ENCODE data around the gene MT1HL1.

The MT1HL1 gene

DNA sequence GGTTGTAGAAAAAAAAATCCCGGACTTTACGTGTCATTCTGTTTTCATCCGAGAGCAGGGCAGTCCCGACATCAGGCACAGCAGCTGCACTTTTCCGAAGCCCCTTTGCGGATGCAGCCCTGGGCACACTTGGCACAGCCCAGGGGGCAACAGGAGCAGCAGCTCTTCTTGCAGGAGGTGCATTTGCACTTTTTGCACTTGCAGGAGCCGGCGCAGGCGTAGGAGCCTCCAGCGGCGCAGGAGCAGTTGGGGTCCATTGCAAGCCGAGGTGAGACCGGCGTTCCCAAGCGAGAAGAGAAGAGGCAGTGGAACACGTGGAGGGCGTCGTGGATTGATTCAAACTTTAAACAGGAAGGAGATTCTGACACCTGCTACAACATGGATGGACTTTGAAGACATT lies at the start of gene MT1HL1:
Gene MT1HL1, minus strand, starts transcription at position 326 of the 400 bp plus-strand sequence. Its CDS starts 69 bp downstream, at position 257.
- no peak for DNase-seq

DNA sequence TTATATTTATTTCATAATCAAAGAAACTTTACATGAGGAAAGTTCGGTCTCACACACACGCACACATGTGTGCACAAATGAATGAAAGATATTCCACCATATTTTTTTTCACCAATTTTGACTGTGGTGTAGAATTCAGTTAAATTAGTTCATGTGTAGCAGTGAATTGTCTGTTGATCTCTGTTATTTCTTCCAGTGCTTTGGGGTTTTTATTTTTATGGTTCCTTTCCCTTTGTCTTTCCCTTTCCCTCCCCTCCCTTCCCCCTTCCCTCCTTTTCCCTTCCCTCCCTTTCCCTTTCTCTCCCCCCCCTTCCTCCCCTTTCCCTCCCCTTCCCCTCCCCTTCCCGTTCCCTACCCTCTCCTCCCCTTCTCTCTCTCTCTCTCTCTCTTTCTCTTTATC lies 46.7 kb upstream of the MT1HL1 start:
- no peak for DNase-seq

DNA sequence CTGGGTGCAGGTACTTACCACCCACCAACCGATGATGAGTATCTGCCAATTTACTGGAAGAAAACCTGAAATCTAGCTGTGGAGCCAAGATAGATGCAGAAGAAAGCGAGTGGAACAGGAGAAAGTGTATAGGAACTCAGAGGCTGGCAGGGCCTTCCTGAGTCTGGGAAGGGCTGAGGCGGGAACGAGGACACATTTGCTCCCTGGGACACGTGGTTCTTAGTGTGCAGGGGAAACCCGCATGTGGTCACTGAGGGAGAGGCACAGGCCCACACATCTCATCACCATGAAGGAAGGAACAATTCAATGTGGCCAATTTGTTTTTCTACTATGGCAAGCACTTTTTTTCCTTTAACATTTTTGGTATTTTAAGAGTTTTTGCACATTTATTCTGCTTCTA lies 45.9 kb upstream of the MT1HL1 start:
- no peak for DNase-seq

DNA sequence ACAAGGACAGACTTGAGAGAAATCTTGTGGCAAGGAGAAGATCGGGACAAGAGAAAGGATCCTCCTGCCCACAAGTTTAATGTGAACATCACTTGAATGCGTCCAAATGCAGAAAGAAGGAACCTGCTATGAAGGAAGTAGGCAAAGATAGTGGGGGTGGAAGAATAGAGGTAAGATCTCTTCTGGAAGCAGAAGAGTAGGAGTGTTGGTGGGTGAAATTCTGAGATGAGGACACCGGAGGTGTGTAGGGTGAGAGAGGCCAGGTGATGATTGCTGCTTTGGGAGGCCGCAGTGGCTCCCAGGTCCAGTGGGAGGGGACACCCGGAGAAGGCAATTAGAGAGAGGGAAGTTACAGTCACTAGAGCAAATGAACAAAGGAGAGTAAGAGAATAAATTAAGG lies 44.6 kb upstream of the MT1HL1 start:
- no peak for DNase-seq

DNA sequence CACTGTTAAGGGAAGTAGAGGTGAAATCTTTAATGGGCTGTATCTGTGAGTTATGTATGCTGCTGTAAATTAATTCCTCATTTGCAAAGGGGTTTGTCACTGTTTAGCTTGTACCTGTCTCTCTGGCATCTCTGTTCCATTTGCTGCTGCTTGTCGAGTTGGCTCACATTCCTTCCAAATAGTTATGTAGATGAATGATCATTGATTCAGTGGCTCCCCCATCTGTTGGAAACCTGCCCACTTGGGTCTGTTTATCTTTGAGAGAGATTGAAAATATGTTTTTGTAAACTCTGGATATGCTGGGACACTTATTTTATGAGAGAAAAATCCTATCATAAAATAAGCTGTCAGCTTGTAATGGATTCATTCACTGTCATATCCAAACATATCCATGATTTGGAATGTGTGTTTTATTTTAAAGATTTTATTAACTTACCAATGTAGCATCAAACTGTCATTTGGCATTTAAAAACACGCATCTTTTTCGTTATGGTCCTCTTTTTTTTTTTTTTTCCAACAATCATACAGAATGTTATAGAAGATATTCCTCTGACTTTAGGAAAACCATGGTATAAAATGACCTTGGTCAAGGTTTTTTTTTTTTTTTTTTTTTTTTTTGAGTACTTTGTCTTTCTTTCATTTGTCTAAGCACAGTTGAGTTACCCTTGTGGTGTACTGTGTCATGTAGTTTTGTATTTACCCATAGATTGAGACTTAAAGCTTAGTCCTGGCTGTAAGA lies 41.2 kb upstream of the MT1HL1 start:
- DNase-seq: no peak

DNA sequence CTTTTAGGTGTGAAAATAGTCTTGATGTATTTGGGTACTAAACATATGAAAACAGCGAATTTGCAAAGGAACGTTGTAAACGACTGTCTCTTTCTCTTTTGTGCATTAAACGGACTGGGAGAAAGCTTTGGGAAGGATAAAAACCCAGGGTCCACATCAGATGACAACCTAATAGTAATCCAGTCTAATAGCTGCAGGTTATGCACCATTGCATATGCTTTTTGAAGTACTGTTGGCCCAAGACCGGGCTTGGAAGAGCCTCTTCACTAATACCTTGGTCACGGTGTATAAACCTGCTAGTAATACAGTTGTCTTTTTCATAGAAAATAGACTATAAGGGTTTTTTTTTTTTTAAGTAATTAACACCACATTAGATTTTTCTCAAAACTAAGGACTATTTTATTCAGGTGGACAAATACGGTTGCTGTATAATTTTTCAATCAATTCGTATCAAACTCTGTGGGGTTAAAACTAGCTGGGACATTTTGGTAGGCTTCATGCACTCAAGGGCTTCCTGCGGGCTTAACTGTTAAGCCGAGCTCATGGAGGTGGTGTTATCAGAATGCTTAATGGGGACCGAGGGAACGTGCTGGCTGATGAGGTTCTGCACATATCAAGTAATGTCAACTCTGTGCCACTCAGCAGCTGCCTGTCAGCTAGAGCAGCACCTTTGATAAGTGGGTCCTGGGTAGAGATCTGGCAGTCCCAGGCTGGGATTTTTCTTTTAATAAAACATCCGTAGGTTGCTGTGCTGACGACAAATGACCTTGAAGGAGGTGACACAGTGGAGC lies 39.8 kb upstream of the MT1HL1 start:
- DNase-seq: no peak

DNA sequence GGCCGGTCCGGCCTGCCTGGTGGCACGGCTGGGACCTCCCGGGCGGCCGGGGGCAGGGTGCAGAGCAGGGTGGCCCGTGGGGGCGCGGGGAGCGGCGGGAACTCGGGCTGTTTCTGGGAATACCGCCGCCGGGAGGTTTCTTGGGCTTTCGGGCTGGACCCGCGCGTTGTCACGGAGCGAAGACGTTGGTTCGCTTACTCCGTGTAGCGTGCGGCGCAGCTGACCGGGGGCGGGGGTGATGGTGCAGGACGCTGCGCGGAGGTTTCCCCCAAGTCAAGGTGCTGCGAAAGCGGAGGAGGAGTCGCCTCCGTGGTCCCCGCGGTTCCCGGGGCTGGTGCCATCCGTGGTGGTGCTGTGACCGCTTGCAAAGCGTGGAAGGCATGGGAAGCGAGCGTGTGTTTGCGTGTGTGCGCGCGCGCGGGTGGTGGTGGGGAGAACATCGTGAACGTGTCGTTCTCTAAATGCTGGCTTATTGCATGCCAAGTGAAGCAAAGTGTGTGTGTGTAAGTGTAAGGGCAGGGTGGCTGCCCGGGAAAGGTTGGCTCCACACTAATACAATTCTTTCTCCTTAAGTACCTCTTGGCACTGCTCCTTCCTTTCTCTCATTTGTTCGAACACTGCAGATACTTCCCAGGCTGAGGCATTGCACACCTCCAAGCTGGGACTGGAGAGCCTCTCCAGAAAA lies 38.8 kb upstream of the MT1HL1 start:
- no peak for DNase-seq

DNA sequence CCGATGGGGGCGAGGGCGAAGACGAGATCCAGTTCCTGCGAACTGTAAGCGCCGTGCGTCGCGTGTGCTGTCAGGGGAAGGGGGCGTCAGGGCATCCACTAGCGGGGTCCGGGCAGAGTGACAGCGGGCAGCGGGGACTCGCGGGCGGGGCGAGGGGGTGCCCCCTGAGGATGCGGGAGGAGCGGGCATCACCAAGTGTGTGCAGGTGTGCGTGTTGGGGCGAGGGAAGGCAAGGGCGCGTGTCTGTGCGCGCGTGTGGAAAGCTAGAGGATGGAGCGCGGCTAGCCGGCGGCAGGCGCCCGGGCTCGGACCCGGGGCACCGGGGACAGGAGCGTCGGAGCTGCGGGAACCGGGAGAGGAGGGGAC lies 38.3 kb upstream of the MT1HL1 start:
- no peak for DNase-seq

DNA sequence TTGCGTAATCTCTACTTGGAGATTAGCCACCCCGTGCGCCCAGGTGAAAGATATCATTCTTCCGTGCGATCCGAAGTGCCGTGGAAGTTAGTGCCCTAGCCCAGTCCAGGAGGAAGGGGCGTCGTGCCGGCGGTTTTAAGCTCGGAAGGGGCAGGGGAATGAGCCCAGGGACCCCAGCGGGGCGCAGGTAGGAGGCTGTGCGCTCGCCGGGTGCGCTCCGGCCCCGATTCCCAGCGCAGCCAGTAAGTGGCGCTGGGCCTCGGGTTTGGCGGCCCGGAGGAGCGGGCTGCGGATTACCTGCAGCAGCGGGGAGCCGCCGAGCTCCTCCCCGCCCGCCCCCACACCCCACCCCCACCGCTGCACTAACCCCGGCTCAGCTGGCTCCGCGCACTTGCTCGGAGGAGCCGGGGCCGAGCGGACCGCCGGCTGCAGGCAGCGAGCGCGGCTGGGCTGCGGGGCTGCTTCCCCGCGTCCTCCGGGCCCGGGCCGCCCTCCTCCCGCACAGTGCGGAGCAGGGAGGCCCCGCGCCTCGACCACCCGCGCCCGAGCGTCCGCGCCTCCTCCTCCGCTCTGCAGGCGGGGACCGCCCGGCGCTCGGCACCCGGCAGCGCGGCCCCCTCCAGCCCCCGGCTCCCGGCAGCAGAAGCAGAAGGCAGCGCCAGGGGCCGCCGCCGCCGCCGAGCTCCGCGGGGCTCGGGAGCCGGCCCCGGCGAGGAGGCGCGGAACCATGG lies 37.7 kb upstream of the MT1HL1 start, which contains the start of gene RYR2:
Gene RYR2, plus strand, starts transcription at position 390 of the 731 bp plus-strand sequence. Its CDS starts 338 bp downstream, at position 728.
- DNase-seq: no peak

DNA sequence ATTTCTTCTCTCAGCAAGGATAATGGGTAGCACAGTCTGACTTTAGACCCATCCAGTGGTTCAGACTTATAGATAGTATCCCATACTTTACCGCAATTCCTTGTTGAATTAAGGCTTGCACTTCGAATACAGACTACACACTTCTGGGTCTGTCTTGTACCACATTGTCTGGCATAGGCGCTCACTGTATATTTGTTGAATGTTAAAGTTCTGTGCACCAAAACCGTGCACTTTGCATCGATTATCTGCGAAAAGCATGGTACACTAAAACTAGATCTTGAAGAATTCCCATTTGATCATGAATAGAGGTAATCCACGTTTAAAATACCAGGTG lies 37.2 kb upstream of the MT1HL1 start:
- DNase-seq: no peak

DNA sequence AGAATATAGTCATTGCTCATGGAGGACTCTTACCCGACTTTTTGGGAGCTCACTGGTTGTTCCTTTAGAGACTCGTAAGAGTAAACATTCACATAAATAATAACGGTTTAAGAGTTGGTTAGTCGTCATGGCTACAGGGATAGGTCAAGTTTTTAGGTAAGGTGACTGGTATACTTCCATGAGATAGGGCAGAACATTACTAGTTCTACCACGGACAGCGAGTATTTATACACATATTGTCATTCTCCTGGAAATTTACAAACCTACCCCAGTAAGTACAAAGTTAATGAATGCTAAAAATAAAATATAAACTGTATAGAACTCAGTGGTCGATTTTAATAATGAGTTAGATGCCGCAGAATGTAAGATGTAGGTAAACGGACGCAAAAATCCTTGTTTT lies 36.6 kb upstream of the MT1HL1 start:
- DNase-seq: no peak

DNA sequence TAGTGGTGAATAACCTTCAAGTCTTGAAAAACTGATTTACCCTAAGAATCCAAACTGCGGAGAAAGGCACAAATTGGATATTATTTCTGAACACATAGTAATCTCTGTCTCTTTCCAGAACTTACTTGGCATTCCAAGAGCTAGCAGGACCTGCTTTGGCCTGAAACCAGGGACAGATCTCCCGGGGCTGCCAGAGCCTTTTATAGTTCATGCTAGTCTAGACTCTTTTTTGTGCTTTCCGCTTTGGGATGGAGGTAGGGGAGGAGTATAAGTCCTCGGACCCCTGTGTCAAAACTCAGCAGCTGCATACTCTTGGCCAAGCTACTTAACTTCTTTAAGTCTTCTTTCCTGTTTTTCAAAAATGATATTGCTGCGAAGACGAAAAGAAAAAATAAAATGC lies 34.0 kb upstream of the MT1HL1 start:
- DNase-seq: no peak

DNA sequence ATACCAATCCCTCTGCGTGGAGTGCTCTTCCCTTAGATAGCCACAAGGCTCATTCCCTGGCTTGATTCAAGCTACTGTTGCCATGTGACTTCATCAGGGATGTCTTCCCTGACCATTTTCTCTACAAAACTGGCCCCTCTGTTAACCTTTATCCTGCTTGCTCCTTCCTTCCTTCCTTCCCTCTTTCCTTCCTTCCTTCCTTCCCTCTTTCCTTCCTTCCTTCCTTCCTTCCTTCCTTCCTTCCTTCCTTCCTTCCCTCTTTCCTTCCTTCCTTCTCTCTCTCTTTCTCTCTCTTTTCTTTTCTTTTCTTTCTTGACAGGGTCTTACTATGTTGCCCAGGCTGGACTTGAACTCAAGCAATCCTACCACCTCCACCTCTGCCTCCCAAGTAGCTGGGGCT lies 31.5 kb upstream of the MT1HL1 start:
- DNase-seq: no peak

DNA sequence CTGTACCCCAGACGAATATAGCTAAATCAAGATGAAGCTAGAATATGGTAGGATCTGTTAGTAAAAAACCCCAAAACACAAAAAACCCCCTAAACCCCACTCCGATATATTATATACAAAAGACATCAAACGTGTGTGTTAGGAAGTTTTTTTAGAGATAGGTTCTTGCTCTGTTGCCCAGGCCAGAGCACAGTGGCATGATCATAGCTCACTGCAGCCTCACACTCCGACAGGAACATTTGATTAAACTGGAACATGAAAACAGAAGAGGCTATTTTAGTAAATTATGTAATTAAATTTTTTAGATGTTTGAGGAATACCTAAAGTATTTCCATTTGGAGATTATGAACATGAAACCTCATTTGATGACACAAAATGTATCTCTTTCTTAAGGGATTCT lies 29.6 kb upstream of the MT1HL1 start:
- no peak for DNase-seq

DNA sequence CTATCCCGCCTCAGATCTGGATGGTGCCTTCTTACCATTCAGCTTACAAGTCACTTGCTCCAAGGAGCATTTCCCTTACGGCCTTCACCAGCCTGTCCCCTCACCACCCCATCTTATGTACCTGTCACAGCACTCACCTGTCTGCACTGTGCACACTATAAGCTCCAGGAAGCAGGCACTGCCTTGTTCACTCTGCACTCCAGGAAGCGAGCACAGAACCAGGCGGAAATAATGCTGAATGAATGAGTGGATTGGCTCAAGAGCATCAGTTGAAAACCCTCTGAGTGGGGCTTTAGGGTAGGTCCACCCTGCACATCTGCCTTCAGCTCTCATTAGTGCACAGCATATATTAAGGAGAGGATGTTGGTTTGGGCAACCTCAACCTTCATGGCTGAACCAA lies 28.8 kb upstream of the MT1HL1 start:
- DNase-seq: no peak

DNA sequence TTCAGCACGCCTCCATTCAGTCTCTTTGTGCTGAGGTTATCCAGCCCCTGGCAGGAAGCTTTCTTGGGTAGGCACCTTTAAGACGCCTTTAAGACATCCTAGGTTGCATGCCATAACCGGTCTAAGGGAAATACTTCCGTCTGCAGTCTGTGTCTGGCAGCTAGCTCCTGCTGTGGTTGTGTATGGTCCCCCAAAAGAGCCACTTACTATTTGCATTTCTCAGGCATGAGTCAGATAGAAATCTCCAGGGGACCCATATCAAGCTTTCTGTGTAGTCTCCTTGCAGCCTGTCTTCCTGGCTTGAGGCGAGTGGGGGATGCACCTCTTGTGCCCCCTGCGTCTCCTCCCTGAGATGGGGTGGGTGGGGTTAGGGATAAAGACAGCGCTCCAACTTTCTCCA lies 27.8 kb upstream of the MT1HL1 start:
- no peak for DNase-seq

DNA sequence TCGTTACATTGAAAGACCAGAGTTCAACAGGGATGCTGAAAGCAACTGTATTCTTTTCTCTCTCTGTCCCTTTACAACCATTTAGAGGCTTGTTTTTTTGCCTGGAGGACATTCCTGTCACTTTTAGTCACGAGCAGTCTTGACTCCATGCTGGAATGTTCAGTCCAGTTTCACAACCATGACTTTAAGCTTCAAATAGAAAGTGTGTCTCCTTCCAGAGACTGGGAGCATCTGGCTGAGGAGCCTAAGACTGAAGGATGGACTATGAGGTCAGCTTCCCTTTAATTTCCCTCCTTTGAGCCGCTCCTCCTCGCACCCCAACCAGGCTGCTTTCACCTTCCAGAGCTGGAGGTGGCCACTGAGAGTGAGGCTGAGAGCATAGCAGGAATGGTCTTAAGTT lies 27.2 kb upstream of the MT1HL1 start:
- no peak for DNase-seq

DNA sequence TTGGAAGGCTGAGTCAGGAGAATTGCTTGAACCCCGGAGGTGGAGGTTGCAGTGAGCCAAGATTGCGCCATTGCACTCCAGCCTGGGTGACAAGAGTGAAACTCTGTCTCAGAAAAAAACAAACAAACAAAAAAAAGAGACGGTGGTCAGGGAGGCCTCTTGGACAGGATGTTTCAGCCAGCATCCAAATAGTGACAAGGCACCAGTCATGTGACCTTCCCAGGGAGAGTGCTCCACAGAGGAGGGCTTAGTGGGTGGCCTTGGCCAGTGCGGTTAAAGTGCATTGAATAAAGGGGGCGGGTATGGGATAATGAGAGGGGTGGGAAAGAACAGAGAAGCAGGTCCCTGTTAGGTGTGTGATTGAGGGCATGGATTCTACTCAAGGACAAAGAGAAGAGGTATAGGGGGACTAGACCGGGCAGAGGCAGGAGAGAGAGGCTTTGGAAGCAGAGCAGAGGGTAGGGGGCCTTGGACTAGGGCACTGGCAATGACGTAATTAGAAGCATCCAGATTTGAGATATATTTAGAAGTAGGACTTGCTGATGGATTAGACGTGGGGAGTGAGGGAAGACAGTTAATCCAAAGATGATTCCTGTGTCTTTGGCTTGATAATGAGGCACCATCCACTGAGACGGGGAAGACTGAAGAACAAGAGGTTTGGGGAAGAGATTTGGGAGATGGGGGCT lies 25.8 kb upstream of the MT1HL1 start:
- no peak for DNase-seq

DNA sequence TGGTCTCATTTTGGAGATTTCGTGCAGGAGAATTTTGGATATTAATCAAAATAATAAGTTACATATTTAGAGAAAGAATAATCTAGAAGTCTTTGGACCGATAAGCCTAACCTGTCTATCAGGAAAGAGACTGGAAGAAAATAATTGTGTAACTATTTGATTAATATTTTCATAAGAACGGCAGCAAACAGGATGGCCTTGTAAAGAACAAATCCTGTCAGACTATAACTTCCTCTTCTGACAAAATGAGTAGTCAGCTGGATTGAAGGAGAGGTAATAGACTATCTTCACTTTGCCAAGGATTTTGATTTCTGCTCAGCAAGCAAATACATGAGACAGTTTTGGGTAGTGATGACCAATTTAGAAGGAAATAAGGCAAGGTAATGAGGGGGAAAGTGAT lies 25.0 kb upstream of the MT1HL1 start:
- DNase-seq: no peak

DNA sequence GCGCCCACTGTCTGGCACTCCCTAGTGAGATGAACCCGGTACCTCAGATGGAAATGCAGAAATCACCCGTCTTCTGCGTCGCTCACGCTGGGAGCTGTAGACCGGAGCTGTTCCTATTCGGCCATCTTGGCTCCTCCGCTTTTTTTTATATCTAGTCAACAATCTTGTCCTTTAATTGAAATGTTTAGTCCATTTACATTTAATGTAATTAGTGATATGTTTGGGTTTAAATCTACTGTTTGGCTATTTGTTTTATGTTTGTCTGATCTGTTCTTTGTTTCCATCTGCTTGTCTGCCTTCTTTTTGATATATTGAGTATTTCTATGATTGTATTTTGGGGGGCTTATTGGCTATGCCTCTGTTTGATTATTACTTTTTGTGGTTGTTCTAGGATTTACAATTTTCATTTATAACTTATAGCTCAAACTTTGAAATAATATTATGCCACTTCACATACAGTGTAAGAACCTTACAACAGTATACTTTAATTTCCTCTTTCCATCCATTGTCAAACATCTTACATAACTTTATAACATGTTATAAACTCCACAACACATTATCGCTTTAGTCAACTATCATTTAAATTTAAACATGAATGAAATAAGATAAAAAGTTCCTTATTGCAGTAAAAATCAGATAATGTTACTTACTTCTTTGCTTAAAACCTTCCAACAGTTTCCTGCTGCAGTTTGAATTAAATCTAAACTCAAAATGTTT lies 21.3 kb upstream of the MT1HL1 start:
- DNase-seq: no peak

DNA sequence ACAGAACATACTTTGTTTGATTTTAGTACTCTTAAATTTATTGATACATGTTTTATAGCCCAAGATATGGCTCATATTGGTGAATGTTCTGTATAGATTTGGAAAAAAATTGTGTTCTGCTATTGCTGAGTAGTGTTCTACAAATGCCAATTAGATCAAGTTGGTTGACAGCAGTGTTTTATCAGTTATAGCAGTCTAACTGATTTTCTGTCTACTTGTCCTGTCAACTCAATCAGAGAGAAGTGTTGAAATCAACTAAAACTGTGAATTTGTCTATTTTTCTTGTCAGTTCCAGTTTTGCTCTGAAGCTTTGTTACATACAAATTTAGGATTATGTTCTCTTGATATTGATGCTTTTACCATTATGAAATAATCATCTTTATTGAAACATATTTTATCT lies 14.7 kb upstream of the MT1HL1 start:
- no peak for DNase-seq

DNA sequence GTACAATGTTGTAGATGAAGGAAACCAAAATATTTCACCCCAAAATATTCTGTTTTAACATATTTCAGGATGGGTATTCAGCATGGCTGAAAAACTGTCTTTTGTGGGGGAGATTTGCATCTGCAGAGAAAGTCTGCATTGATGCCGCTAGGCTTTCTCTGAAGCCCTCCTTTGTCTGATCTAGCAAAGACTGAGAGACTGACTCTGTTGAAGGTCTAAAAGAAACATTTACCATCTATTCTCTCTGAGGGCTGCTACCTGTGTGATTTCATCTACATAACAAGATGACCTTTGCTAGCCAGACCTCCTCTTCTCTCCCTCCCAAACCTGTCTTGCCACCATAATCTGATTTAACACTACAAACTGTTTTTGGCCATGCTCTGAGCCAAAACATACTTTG lies 12.4 kb upstream of the MT1HL1 start:
- DNase-seq: no peak

Measured in fibroblast of upper back skin (primary cell).